GM19328 (cell line): ENCODE results near the gene PEX1.
"Not testable (repeated sequence)": the region's sequence is repeated elsewhere in the genome, so short reads cannot be mapped to it uniquely, and the experiment has no call there.

Source experiments
- ATAC-seq: cut with Tn5 transposase; IDR thresholded peaks from one replicate; pipeline ENCODE4 v1.9.1; 2021; ENCODE audit warnings: mild to moderate bottlenecking, moderate library complexity; ENCODE audit not compliant: unreplicated experiment

The PEX1 gene

DNA sequence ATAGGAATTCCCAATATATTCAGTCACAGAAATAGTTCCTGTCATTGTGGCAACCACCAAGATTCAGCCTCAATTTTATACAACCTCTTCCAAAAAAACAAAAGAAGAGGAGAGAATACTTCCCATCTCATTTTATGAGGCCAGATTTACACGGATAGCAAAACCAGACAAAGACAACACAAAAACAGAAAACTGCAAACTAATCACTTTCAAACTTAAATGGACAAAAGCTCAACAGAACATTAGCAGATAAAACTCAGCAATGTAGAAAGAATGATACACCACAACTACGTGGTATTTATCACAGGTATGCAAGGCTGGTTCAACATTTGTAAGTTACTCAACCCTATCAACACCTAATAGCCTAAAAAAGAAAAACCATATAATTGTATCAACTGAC, 22.0 kb downstream of the PEX1 start:
- ATAC-seq = no peak

DNA sequence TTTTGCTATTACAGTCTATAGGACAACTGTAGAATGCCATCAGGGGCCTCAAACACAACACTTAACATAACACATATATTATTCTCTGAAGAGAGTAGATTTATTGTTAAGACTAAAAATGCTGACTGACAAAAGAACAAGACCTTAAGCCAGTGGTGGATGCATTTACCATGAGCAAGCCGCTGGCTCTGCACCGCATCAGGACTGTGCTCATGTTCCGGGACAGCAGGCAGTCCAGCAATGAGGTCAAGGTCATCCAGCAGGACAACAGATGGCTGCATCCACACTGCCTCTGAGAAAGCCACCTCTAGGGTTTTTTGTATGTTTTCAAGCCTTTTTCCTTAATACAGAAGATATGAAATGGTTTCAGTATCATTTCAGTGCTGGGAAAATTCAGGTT, 23.8 kb downstream of the PEX1 start:
- ATAC-seq = no peak

DNA sequence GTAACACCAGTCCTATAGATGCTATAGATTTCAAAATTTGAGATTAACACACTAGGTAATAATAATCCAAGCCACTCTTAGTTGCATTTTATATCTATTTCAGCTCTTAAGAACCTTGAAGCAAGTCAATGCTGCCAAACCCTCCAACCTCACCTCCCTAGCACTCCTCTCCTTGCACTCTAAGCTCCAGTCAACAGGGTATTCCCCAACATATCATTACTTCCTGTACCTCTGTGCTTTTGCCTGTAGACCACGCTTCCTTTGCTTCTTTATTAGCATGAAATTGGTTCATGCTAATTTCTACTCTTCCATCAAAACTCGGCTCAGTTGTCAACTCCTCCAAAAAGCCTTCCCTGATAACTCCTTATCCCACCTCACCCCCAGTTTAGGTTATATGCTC, 24.6 kb downstream of the PEX1 start:
- no peak for ATAC-seq

DNA sequence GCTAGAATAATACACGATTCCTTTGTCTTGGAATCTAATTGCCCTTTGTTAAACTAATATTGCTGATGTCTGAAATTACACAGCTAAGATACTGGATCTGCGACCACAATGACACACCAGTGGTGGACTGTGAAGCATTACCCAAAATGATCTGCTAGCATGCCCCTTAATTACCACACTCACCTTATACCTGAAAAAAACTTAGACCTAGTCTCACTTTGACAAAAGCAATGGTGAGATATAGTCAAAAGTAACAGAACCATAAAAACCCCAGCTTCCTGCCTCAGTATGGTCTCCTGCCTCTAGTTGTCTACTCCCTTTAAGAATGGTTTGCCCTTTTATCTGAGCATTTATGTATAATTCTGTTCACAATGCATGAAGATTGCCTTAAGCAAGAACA, 29.8 kb downstream of the PEX1 start:
- ATAC-seq = no peak

DNA sequence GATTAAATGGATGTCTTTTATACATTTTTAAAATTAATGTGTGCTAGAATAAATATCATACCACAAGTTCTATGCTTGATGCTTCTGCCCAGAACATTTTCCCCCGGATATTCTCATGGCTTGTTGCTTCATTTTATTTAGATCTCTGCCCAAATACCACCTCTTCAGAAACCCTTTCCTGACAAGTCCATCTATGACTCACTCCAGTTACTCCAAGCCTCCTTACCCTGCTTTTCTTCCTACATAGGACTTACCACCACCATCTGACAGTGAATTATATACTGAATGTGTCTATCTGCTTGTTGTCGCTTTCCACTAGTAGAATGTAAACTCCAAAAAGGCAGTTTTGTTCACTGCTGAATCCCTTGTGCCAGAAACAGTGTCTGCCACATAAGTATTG, 31.4 kb downstream of the PEX1 start:
- ATAC-seq = no peak

DNA sequence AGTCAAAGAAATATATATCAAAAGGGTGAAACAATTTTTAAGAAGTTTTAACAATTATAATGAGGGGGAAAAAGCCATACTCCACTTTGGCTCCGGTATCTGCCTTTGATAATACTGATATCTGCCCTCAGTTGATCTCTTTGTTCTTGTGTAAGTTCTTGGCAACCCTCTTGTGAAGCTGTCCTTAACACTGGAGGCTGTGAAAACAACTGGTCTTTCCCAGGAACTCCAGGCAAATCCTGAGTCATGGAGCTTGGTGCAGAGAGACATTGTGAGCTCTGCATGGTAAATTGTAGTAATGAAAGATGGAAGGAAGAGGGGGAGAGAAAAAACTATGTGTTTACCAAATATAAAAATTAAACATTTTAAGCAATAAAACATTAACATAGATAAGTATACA, 38.7 kb downstream of the PEX1 start:
- ATAC-seq = no peak

DNA sequence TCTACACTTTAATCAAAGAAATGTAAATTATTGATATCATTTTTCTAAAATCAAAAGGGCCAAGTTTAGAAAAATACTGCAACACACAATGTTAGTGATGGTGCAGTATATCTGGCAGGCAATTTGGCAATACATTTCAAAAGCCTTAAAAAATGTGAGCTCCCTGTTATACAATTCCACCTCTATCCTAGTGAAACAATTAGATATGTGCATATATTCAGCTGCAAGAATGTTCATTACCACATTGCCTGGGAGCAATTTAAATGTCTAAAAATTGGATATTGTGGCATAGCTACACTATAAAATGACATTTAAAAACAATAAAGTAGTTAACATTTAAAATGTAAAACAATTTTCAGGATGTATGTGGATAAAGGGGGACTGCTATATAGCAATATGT, 40.5 kb downstream of the PEX1 start:
- no peak for ATAC-seq

DNA sequence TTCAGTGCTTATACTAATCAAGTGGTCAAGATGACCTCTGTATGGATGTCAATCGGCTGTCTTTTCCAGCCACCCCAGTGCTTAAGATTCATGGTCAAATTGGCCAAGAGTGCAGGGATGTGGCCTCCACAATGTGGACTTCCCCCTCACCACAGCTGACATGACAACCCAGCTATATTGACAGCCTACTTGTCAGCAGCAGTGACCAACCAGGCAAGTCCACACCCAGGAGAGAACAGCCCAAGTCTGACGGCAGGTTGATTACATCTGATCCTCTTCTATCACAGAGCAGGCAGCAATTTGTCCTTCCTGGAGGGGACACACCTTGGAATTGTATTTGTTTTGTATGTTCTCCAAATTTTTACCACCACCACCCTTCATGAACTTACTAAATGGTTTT, 42.3 kb downstream of the PEX1 start:
- ATAC-seq = no peak

DNA sequence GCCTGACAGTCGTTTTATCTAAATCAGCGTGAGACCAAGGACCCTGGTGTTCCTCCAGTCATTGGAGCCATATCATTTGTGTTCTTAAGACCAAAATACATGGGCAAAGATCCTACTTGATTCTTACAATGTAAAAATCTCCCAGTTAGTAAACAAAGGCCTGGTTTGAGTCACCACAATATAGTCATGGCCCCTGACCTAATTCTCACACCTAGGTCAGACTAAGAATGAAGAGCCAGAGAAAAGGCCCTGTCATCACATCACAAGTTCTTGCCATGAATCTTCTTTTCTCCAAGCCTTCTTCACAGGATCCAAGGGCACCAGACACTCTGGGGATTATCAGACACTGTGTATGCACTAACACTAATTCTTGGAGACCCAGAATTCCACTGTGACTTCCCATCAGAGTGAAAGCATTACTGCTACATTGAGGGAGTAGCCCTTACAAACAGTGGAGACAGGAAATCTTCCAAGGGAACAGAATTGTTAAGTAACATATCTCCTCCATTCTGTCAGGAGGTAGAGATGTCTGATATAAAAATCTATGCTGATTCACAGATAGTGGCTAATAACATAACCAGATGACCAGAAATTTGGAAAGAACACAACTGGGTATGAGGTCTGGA, 42.9 kb downstream of the PEX1 start:
- ATAC-seq = no peak

DNA sequence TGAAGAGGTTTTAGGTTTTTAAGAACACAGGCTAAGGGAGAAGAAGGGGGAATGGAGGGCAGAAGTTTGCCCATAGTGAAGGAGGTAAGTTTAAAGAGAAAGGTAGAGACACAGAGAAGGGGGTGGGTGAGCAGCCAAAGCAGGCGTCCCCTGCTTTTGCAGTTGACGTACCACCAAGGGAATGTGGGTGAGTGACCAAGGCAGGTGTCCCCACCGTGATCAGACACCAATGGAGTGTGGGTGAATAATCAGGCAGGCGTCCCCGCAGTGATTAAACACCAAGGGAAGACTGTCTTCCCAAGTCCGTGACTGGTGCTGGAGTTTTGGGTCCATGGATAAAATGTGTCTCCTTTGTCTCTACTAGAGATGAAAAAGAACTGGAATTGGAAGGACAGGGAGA, 44.1 kb downstream of the PEX1 start:
- not testable (repeated sequence) for ATAC-seq

DNA sequence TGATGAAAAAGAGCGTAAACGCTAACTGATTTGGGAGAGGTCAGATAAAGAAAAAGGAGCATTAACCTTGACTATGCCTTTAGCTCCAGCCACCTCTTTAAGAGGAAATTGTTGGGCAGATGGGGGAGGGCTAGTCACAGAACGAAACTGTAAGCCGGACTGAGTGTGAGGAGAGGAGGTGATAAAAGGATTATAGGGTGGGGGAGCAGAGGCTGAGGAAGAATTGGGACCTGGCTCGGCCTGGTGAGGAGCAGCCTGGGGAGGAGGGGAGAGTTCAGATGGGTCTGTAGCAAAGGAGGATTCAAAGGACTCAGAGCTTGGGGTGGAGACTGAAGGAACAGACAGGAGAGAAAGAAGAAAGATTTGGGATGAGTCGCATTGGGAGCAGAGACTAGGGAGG, 44.7 kb downstream of the PEX1 start:
- ATAC-seq = not testable (repeated sequence)

DNA sequence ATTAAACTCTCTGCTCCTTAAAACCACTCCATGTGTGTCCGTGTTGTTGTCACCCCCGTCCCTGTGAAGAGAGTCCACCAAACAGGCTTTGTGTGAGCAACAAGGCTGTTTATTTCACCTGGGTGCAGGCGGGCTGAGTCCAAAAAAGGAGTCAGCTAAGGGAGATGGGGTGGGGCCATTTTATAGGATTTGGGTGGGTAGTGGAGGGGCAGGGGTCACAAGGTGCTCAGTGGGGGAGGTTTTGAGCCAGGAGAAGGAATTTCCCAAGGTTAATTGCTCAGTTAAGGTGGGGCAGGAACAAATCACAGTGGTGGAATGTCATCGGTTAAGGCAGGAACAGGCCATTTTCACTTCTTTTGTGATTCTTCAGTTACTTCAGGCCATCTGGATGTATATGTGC, 49.2 kb downstream of the PEX1 start:
- ATAC-seq = not testable (repeated sequence)

DNA sequence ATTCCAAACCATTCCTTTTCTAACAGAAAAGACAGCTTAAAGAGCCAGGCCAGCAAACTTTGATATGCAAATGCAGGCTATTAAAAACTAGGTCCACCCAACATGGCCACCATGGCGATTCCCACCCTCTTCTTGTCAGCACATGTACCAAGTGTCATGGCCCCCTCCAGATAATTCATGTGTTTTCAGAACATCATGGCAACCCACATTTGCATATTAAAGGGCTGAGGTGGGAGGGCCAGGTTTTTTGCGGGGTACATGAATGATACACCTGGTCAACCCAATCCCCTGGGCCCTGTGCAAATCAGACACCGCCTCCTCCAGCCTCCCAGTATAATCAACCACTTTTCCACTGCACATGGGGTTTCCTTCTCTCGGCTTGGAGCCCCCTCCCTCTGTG, 49.6 kb downstream of the PEX1 start:
- ATAC-seq = no peak

DNA sequence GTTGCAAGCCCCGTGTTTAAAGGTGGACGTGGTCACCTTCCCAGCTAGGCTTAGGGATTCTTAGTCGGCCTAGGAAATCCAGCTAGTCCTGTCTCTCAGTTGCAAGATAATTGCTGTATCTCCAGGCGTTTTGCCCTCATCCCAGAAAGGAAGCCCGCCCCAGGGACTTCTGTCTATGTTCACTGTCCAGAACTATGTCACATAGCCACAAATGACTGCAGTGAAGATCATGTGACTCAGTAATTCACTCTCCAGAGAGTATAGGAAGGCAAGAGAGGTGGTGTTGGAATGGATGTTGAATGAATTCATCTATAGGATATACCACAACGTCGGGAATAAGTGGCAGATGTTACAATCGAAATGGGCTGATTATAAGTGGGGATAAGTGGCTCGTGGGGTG, 50.2 kb downstream of the PEX1 start:
- no peak for ATAC-seq

DNA sequence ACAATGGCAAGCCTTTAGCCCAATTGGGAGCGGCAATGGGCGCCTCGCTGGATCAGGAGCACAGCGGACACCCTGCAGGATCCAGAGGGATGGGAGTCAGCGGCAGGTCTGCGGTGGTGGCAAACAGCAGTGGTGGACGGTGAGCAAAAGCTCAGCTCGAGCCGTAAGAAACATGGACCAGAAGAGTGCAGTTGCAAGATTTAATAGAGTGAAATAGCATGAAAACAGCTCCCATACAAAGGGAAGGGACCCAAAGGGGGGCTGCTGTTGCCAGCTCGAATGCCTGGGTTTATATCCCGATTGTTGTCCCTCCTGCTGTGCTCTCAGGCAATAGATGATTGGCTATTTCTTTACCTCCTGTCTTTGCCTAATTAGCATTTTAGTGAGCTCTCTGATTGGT, 50.6 kb downstream of the PEX1 start, which contains the start of gene ERVW-1:
TSS of gene ERVW-1 (minus strand) at position 266 of the 400 bp plus-strand sequence. CDS start 7,565 bp downstream, outside the sequence.
- not testable (repeated sequence) for ATAC-seq

DNA sequence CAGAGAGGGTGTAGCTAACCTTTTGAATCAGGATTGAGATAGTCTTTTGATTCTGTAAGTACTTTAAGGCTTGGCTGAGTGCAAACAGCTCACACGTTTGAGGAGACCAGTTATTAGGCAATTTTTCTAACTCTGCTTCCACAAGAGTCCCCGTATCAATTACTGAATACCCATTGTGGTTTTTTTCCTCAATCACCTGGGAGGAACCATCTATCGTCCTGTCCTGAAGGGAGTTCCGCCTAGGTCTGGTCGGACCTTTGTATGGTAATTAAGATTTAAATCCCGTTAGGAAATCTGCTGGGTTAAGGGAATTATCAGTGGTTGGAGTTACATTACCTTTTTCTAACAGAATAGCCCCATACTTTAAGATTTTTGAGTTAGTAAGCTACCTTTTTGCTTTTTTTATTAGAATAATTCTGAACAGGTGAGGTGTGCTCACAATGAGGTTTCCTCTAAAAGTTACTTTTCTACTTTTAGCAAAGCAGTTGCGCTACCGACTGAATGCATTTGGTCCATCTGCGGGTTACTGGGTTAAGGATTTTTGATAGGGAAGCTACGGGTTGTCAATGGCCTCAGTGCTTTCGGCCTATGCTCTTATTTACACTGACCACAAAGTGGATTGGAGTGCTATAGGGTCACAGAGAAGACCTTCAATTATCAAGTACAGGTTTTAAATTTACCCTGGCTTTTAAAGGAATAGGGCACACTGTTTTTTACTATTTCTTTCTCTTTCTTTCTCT, 52.3 kb downstream of the PEX1 start:
- not testable (repeated sequence) for ATAC-seq

DNA sequence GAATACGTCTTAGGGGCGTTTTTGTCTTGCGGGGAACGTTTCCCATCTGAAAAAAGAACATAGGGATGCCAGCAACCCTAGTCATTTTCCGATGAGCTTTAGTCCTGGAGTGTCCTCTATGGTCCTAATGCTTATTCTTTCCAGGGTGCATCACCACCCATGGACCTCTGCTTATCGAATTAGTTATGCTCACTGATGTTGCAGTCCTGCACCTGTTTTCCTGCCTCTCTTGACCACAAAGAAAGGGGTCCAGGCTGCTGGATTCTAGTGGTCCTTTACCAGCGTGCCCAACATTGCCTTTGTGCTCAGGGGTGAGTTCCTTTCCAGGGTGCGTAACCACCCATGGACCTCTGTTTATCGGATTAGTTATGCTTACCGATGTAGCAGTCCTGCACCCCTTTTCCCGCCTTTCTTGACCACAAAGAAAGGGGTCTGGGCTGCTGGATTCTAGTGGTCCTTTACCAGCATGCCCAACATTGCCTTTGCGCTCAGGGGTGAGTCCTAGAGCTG, 53.0 kb downstream of the PEX1 start:
- not testable (repeated sequence) for ATAC-seq

DNA sequence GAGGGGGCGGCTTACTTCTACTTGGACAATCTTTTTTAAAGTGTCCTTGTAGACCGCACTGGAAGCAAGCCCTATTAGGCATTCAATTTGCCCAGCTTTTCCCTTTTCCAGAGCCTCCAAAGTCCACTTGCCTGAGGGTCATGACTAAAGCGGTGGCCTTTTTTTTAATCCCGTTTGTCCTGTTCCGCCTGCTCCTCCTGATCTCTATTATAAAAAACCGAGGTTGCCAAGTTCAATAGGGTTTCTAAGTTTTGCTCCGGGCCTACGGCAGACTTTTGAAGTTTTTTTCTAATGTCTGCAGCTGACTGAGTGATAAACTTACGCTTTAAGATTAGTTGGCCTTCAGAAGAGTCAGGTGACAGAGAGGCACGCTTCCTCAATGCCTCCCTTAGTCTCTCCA, 54.3 kb downstream of the PEX1 start:
- not testable (repeated sequence) for ATAC-seq

DNA sequence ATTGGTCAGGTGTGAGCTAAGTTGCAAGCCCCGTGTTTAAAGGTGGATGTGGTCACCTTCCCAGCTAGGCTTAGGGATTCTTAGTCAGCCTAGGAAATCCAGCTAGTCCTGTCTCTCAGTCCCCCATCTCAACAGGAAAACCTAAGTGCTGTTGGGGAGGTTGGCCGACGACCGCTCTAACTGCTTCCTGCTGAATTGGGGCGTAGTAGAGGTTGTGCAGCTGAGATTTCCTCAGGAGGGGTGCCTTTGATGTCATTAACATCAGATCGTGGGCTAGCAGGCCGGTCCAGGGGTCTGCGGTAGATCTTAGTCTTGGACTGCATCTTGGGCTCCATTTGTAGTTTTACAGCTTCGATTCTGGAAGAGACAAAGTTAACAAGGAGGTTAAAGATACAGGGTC, 59.7 kb downstream of the PEX1 start:
- not testable (repeated sequence) for ATAC-seq

DNA sequence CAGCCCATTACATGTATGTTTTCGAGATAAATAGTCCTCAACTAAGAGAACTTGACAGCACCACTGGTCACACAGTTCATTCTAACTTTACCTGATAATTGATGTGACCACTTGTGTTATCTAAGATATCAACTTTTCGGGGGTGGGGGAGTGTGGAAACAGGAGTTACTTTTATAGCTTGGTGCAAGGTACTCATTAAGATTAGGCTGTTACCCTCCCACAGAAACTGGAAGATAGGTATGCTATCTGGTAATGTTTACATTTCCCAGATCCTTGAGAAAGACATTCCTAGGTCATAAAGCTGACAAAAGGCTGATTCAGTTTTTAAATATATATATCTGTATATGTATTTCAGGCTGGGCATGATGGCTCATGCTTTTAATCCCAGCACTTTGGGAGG, 61.6 kb downstream of the PEX1 start:
- no peak for ATAC-seq

DNA sequence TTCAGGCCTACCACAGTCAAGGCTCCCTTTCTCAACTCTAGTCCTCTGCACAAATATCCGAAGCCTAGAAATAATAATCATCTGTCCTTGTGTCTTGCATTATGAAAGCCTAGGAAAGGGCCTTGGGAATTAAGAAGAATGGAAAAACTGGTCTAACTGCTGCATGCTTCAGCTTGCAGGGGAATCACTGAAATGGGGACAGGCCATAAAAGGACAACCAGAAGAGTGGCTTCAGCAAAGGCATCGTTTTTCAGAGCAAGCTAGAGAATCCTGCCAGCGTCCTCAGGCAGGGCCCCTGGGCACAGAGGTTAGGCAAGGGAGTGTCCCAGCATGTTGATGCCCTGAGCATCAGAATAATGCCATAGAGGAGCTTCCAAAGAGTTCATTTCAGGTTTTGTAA, 63.8 kb downstream of the PEX1 start:
- ATAC-seq = no peak

DNA sequence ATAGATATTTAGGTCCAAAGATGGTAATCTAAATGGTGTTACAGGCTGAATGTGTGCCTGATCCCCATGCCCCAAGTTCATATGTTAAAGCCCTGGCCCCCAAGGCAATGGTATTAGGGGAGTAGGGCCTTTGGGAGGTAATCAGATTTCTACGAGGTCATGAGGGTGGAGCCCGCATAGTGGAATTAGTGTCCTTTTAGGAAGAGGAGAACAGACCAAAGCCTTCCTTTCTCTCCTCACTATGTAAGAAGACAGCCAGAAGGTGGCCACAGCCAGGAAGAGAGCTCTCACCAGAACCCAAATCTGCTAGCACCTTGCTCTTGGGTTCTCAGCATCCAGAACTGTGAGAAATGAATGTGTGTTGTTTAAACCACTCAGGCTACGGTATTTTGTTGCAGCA, 65.8 kb downstream of the PEX1 start:
- ATAC-seq = no peak
